Hematopoietic multipotent progenitor cell treated with erythropoietin and hydrocortisone succinate and interleukin-3 and kit ligand, for 4 days (in vitro differentiated cells): Measurements from ENCODE around the gene NRCAM.

Experiments
- DNase-seq: peaks from one replicate; pipeline ENCODE4 v3.0.0-alpha.2; 2015

Gene NRCAM

GRCh38 chr7:108423089-108423989, 32.9 kb downstream of the NRCAM start:
- DNase-seq = no peak

DNA sequence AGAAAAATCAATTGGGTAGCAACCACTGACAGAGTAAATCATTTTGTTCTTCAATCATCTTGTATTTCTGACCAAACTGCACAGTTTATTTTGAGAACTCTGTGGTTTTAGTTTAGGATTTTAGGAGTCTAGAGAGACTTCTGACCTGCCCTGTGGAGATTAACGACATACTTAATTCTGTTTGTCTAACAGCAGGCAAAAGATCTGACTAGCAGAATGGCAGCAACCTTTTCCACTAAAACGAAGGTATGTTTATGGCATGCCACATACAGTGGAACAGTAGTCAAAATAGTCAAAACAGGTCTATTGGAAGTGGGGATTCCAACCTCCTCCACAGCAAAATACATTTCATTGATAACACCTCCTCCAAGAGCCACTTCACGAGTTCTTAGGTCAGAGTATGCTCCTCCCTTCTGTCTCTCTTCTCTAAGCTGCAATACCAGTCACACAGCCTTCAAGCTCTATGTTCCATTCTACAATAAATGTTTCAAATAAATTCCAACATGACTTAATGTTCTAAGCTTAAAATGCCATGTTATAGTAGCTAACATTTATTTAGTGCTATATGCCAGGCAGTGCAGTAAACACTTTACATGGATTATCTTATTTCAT, 34.4 kb downstream of the NRCAM start:
- no peak for DNase-seq

DNA sequence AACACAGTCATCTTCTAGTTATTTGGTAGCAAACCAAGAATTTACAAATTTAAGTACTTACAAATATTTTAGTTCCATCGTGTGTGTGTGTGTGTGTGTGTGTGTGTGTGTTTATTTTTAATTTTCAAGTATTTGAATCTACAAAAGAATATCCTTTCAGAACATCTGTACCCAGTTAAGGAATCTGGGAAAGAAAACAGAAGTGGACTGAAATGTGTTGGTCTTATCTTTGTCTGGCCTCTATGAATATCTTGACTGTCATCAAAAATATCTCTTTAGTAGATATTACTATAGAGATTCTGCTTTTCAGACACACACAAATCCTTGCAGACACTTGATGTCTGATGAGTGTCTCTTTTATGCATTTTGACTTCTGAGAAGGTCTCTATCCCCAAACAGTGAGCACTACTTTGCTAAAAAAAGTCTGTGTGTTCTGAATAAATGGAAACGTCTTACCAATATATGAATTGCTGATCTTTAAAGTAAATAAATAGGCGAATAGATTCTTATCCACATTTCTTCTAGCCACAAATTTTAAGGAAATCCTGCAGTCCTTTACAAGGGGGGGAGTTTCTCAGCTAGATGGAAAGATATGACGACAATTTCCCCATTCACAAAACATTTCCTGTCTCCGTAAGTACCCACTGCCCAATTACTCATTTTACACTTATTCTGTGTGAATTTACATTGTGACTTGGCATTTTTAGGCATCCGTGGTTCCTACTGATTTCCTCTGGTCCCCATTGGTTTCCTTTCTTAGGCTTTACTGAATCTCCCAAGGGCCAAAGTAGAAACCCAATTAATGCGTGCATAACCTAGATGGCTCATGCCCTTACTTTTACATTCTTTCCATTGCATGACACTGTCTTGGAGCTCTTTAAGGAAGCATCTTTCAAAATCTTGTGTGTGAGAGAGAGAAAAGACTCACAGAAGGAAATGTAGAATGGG, 36.0 kb downstream of the NRCAM start:
- peak; percentile 35 for DNase-seq

GRCh38 chr7:108418946-108419345, 37.3 kb downstream of the NRCAM start:
- peak; percentile 93 for DNase-seq

DNA sequence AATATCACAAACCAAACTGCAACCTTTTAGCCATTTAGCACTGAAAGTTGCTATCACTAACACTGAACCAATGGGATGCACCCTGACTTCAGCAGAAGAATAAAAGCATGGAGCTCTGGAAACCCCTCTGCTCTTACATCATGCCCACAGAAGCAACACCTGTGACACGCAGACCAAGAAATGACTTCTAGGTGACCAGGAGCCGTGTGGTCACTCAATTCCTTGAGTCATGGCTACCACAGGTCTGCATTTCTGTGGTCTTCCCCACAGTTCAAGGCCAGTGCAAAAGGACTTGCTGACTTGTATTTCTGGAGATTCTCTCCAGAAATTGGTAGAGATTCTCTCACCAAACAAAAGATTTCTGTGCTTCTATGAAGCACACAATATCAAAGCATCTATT, 38.3 kb downstream of the NRCAM start:
- no peak for DNase-seq

- DNase-seq = no peak
Measured at GRCh38 chr7:108417144-108417543, 39.1 kb downstream of the NRCAM start.

DNA sequence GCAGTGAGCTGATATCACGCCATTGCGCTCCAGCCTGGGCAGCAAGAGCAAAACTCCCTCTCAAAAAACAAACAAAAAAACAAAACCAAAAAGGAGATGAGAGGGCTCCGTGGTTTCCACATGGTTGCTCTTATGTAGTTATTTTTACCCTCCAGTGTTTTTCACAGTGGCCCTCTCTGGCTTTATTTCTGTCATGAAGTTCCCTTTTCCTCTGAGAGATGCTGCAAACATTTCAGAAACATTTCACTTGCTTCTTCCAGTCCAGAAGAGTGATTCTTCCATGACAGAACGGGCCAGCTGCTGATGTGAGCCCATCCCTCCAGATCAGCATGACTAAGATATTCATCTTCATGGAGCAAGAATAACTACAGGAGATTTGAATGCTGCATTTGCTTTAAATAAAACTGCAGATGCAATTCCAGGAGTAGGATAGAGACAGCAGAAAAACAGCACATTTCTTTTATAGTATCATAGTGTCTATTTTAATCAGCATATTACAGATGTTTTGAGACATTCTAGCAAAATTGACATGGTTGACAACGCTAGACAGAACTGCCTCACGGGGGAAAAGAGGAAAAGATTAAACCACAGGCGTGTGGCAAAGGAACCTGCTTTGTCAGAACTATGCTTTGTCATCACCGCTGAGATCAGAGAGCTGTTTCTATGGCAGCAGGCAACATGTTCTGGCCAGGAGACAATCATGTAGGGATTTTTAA, 40.3 kb downstream of the NRCAM start:
- DNase-seq = peak; percentile 91

- no peak for DNase-seq
Measured at GRCh38 chr7:108415084-108415483, 41.2 kb downstream of the NRCAM start.

DNA sequence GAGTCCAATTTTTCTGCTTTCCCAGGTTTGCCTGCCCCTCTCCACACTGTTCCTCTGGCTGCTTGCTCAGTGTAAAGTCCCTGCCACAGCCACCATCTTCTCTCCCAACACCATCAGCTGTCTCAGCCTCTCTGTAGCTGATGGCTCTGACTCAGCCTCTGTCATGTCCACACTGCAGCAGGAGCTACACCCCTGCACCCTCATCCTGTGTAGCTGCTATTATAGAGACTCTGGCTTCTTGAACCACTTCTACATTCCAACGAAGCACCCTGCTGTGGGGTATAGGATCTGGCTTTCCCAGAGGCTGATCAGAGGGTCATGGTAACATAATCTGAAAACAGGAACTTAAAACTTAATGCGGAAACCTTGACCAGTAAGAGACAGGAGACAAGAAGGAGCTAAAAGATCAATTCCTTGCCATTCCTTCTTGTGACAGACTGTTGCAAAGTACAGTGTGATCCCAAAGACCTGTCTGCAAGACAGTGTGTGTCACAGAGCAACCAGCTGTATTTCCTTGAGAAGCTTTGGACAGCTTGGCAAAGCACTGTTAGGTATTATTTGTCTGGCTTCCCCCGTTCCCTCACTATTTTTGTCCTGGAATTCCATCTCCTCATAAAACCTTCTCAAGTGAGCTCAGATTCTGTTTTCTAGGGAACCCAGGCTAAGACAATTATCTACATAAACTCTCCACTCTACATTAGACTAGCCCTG, 42.3 kb downstream of the NRCAM start:
- no peak for DNase-seq

- DNase-seq = no peak
Measured at GRCh38 chr7:108413337-108413736, 42.9 kb downstream of the NRCAM start.

GRCh38 chr7:108409146-108409545, 47.1 kb downstream of the NRCAM start:
- no peak for DNase-seq

GRCh38 chr7:108408296-108408991, 47.8 kb downstream of the NRCAM start:
- no peak for DNase-seq

- no peak for DNase-seq
Measured at GRCh38 chr7:108407676-108408075, 48.6 kb downstream of the NRCAM start.

- DNase-seq = no peak
Measured at GRCh38 chr7:108406222-108406890, 49.9 kb downstream of the NRCAM start.

DNA sequence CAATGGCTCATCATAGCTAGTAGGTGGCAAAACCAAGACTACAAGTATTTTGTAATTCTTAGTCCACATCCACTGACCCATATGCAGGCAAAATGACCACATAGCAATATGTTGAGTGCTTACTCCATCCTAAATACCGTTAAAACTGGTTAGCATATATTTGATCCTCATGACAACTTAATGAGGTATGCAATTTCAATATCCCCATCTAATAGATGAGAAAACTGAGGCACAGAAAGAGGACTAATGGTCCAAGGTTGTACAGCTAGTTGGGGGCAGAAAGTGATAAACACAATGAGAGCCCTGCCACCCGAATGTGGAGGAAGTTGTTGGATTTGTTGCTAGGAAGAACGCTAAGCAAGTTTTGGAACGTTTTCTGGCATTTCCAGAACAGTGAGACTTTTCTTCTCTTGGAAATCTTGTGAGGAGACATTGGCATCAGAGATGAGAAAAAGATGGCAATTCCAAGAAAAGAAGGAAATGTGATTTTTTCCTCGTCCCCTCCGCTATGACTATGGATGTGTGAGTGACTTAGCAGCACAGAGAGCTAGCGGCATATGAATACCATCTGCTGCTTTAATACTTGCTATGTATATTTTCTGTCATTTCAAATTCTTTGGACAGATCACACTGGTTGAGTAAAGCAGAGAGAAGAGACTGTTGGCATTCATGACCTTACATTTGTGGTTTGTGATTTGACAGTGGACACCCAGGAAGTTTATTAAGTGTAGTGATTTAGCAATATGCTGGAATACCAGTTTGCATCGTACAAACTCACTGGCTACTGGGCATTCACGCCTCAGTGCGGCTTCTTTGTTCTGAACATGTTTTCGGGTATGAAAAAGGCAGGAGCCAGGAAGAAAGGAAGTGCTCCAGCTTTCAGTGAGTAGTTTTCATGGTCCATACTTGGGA, 51.5 kb downstream of the NRCAM start:
- no peak for DNase-seq

DNA sequence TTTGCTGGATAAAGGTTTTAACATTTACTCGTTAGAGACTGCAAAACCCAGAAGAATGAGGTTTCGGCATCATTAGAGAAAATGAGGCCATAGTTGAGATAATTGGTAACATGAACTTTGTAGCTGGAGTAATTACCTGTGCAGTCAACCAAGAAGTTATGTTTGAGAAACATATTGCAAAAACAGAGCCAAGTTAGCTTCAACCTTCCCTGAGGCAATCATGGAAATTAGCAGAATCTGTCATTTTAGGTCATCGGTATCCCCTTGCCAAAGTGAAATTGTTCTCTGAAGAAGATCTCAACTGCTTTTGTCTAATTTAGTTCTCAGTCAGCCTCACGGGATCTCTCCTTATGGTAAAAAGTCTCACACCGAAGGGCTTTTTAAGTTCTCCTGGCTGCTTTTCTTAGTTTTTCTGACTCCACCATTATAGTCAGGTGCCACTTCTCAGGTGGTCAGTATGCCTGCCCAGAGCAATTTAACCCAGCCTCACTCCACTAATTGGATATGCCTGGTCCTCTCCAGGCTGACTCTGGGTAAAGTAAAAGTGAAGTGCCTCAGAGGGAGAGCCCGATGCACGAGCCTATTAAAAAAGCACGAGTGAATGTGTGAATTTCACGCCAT, 52.5 kb downstream of the NRCAM start:
- no peak for DNase-seq

DNA sequence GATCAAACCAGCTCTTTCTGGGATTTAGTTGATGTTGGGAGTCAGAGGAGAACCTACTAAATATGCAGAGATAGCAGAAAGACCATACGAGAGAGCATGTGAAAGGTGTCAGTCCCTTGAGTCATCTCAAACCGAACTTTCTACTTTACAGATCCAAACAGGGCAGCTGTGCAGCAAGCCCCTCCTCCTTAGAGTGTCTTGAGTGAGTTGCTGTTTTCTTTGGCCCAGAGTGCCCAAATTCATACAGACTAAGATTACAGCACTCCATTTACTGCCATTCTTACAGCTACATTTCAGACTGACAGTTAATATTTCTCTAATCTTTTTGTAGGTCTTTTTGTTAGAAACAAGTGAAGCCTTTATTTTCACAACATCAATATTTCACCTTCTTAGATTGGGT, 53.4 kb downstream of the NRCAM start:
- no peak for DNase-seq

DNA sequence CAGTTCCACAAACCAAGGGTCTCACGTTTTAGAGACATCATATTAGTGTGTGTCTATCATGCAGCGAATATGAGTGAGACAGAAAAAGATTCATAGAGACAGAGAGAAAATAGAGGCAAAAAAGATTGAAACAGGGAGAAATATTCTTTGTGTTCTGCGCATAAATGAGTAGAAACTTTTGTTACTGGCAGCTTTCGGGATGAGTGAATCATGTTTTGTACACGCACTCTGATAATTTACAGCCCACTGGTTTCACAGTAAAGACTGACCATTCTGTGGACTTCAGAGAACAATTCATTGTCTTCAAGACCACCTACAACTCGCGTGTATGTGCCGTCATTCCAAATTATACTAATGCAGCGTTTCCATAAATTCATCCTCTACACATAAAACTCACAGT, 60.2 kb downstream of the NRCAM start:
- DNase-seq = no peak

DNA sequence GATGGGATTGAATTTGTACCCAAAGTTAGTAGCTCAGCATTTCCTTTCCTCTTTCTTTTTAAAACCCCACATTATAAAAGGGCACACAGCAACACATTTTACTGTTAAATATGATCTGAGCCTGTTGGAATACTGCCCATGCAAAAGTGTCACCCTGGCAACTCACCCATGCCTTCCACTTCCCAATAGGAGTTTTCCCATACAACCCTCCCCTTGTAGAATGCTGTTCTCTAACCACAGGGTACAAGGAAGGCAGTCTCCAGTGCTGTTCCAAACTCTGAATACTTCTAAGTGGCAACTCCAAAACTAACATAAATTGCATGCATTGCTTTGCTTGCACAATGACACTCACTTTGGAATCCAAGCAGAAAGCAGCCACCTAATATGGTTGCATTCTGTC, 60.8 kb downstream of the NRCAM start:
- no peak for DNase-seq
